Erythroblast (primary cell): Measurements from ENCODE around the gene SNHG17.

Experiments used
- GATA1 ChIP-seq: IDR thresholded peaks from 2 replicates; pipeline ENCODE4 v1.6.1; 2011; ENCODE audit warnings: low read depth, mild to moderate bottlenecking, control low read depth, low read length, moderate library complexity
- POLR2A ChIP-seq: IDR thresholded peaks from 2 replicates; pipeline ENCODE4 v1.6.1; 2011; ENCODE audit warnings: mild to moderate bottlenecking, low read length

- TF ChIP-seq POLR2A (no peak), GATA1 (no peak)
Measured at GRCh38 chr20:38405132-38405531, 30.0 kb downstream of the SNHG17 start.
